HepG2 (cell line): ENCODE data around the gene ARHGEF12. TPM values are rescaled to one million over a fixed set of nuclear protein-coding genes. Genes with fewer than 3 reads are reported as not detected.

ENCODE experiments used
- ELF3 ChIP-seq: IDR thresholded peaks from 2 replicates; pipeline ENCODE4 v1.6.1; 2016; ENCODE audit warnings: missing genetic modification reagents, missing compliant biosample characterization
- GRHL1 ChIP-seq: sonication (generic); formaldehyde crosslinking; conservative IDR thresholded peaks from 2 replicates; pipeline ENCODE4 v1.8.0; 2022; ENCODE audit warnings: missing genetic modification reagents
- HDAC1 ChIP-seq: sonication (generic); formaldehyde crosslinking; IDR thresholded peaks from 2 replicates; pipeline ENCODE4 v1.5.1; 2020; ENCODE audit warnings: mild to moderate bottlenecking, missing genetic modification reagents
- MTA1 ChIP-seq: sonication (generic); formaldehyde crosslinking; IDR thresholded peaks from 2 replicates; pipeline ENCODE4 v1.4.0; 2020; ENCODE audit warnings: missing genetic modification reagents, mild to moderate bottlenecking, borderline replicate concordance
- NCOA1 ChIP-seq: sonication (generic); formaldehyde crosslinking; IDR thresholded peaks from 2 replicates; pipeline ENCODE4 v1.9.0; 2021; ENCODE audit warnings: missing genetic modification reagents
- PLRG1 ChIP-seq: fragments of 450-650 bp; conservative IDR thresholded peaks from 2 replicates; pipeline ENCODE4 v1.6.1; 2016
- POLR2A ChIP-seq, 2 experiments: IDR thresholded peaks; 2 replicates each; pipeline ENCODE4 v1.6.1; 2011; ENCODE audit warnings: low read depth in 2 of 2, low read length in 2 of 2, mild to moderate bottlenecking in 1 of 2, moderate library complexity in 1 of 2; ENCODE audit not compliant: insufficient read depth in 1 of 2
- STAT5B ChIP-seq: sonication (generic); formaldehyde crosslinking; IDR thresholded peaks from 2 replicates; pipeline ENCODE4 v1.4.0; 2020; ENCODE audit warnings: missing genetic modification reagents
- ZNF276 ChIP-seq: sonication (generic); formaldehyde crosslinking; IDR thresholded peaks from 2 replicates; pipeline ENCODE4 v1.4.0; 2020; ENCODE audit warnings: mild to moderate bottlenecking, low read depth, missing genetic modification reagents
- ZNF687 ChIP-seq: sonication (generic); formaldehyde crosslinking; IDR thresholded peaks from 2 replicates; pipeline ENCODE4 v1.5.1; 2020; ENCODE audit warnings: mild to moderate bottlenecking, missing genetic modification reagents, moderate library complexity
- ZNF704 ChIP-seq: sonication (generic); formaldehyde crosslinking; IDR thresholded peaks from 2 replicates; pipeline ENCODE4 v1.8.1; 2023; ENCODE audit warnings: mild to moderate bottlenecking, inconsistent platforms, moderate library complexity, missing genetic modification reagents, borderline replicate concordance
- ZNF710 ChIP-seq: sonication (generic); formaldehyde crosslinking; IDR thresholded peaks from 2 replicates; pipeline ENCODE4 v1.5.0; 2020; ENCODE audit warnings: mild to moderate bottlenecking, missing genetic modification reagents, borderline replicate concordance
- polyA plus RNA-seq, 8 experiments: library from polyadenylated mRNA; depleted of rRNA in 3 of 8; stranded (reverse) in 7 of 8; unstranded in 1 of 8; fragments of >200 nt; fragmentation: Illumina TruSeq in 4 of 8; extraction: Trizol in 4 of 8; gene quantifications; 2 replicates each; pipeline versions ENCODE4 v1.2.1 to v1.2.3, GENCODE V29; 2011 to 2016; ENCODE audit warnings: low read depth in 4 of 8, missing spikeins in 1 of 8, mixed read lengths in 1 of 8; ENCODE audit not compliant: insufficient read depth in 1 of 8
- total RNA-seq, 5 experiments: library from RNA; depleted of rRNA; stranded (reverse); fragments of >200 nt; fragmentation: Illumina TruSeq; extraction: Trizol; gene quantifications; 2 replicates each; pipeline ENCODE4 v1.2.3, GENCODE V29; 2016; ENCODE audit warnings: low read depth in 1 of 5

Gene ARHGEF12
- total and polyA plus RNA-seq, 2 of the 13 experiments (the other 11 are each of a cell fraction or from before 2014, with no cell fraction given), result 17.9 to 54.4 TPM

- TF ChIP-seq ZNF276 (CRISPR knock-in tag) (0 out of 2 replicates have a peak, but pooled peaks have one; percentile 43), ELF3 (CRISPR knock-in tag) (peak; percentile 40; the same call in 1 of the 2 replicates), MTA1 (peak; percentile 66; the same call in 1 of the 2 replicates), GRHL1 (CRISPR knock-in tag) (no peak), ZNF687 (CRISPR knock-in tag) (peak; percentile 93), POLR2A (IDR thresholded peaks at IDR 0.05; ENCODE audit: insufficient read depth in 1 of 2, low read depth in 2 of 2, low read length in 2 of 2) (peak in 1 of 2 experiments; percentile 42; a peak in 1 of 4 replicates), ZNF710 (CRISPR knock-in tag) (no peak), ZNF704 (CRISPR knock-in tag) (peak; percentile 54; the same call in 1 of the 2 replicates), HDAC1 (CRISPR knock-in tag) (peak; percentile 40; the same call in 1 of the 2 replicates), NCOA1 (CRISPR knock-in tag) (0 out of 2 replicates have a peak, but pooled peaks have one; percentile 32), STAT5B (peak; percentile 38; the same call in 1 of the 2 replicates), PLRG1 (no peak)
Measured at GRCh38 chr11:120324932-120325810, 11.0 kb upstream of the ARHGEF12 start, which contains the start of gene TLCD5 (continued).
